Aorta (tissue), 5 donors: ENCODE data around the gene AJUBA. TPM values are rescaled to one million over a fixed set of nuclear protein-coding genes. Genes with fewer than 3 reads are reported as not detected.

Experiments used
- ATAC-seq: fragments of 200-7000 bp; cut with Tn5 transposase; one replicate; pipeline ENCODE4 v1.9.1; 2022; ENCODE audit warnings: moderate library complexity; ENCODE audit not compliant: low FRiP score
- DNase-seq, 2 donors: peaks; one replicate each; pipeline ENCODE4 v3.0.0-alpha.2; 2020
- H3K27ac ChIP-seq, 2 donors: one replicate each; pipeline ENCODE4 v1.5.1; 2013; ENCODE audit warnings: low read length in 2 of 2, mild to moderate bottlenecking in 2 of 2, moderate library complexity in 2 of 2, control low read depth in 1 of 2, inconsistent platforms in 1 of 2, low read depth in 1 of 2
- H3K27me3 ChIP-seq, 2 donors: one replicate each; pipeline ENCODE4 v1.6.1; 2013; ENCODE audit warnings: control low read depth in 1 of 2, low read length in 1 of 2, mild to moderate bottlenecking in 1 of 2, moderate library complexity in 1 of 2; ENCODE audit not compliant: insufficient read depth in 2 of 2, control insufficient read depth in 1 of 2
- H3K36me3 ChIP-seq, 2 donors: one replicate each; pipeline ENCODE4 v1.6.1; 2013; ENCODE audit warnings: control low read depth in 1 of 2, low read length in 1 of 2, mild to moderate bottlenecking in 1 of 2; ENCODE audit not compliant: insufficient read depth in 2 of 2, control insufficient read depth in 1 of 2
- H3K4me1 ChIP-seq, 2 donors: one replicate each; pipeline ENCODE4 v1.6.1; 2013; ENCODE audit warnings: low read length in 2 of 2, control low read depth in 1 of 2, mild to moderate bottlenecking in 1 of 2, moderate library complexity in 1 of 2; ENCODE audit not compliant: insufficient read depth in 2 of 2, control insufficient read depth in 1 of 2
- H3K4me3 ChIP-seq, 2 donors: one replicate each; pipeline ENCODE4 v1.5.1; 2013; ENCODE audit warnings: low read length in 2 of 2, control low read depth in 1 of 2, mild to moderate bottlenecking in 1 of 2
- H3K9me3 ChIP-seq: one replicate; pipeline ENCODE4 v1.6.1; 2013; ENCODE audit warnings: mild to moderate bottlenecking, low read length; ENCODE audit not compliant: control insufficient read depth
- WGBS, 2 donors: extraction: QIAGEN DNeasy Blood & Tissue Kit; methylation state at CpG; one replicate each; pipeline ENCODE4 v1.1.7; 2013; 5-methylcytosine and 5-hydroxymethylcytosine counted together
- intact Hi-C, 2 donors: fragments of 100-400 bp; cut with DNase I; formaldehyde crosslinking; loops; one replicate each; pipeline versions ENCODE4 v1.14.2 to v1.15.0; 2022
- long read RNA-seq, 2 donors: library from polyadenylated mRNA; unstranded; transcript quantifications; one replicate each; pipeline ENCODE4 v2.0.0, GENCODE V29; 2020 to 2021
- polyA plus RNA-seq, 2 donors: library from polyadenylated mRNA; stranded (reverse); fragments of 200-250 nt; gene quantifications; one replicate each; pipeline ENCODE4 v1.2.3, GENCODE V29; 2013
- total RNA-seq, 2 donors: library from RNA; stranded (reverse); fragmentation: NEBNext Ultra II Directional; extraction: Animal tissue kit (Norgen Biotek cat#: 25700); gene quantifications; one replicate each; pipeline ENCODE4 v1.2.1, GENCODE V29; 2021
- donor health status: healthy with polysubstance abuse.
- donor health status: Bipolar disorder and iron deficiency.
- donor health status: DM: no; HTN: no; CAD: no.
- donor health status: DM: no; HTN: no; CAD: no.
- donor health status: DM: yes; HTN: yes; CAD: no.

Gene AJUBA
- total RNA-seq (10 to 100 TPM; 12.9 to 16.2 TPM), polyA plus RNA-seq (1 to 10 TPM; 2.2 to 3.8 TPM)
- long read RNA-seq, donor 1, full-length matches to known transcripts = 7 of 12 reads
- long read RNA-seq, donor 1, partial matches to known transcripts = 5 of 12 reads
- long read RNA-seq, donor 1, other reads (novel, unspliced or antisense) = 0 of 12 reads
- long read RNA-seq, donor 2, full-length matches to known transcripts = 12 of 15 reads
- long read RNA-seq, donor 2, partial matches to known transcripts = 0 of 15 reads
- long read RNA-seq, donor 2, other reads (novel, unspliced or antisense) = 3 of 15 reads

GRCh38 chr14:22982477-22983245, at the start of gene AJUBA:
Gene AJUBA (minus strand): TSS chr14:22982551. CDS start chr14:22982266, 285 bp downstream.
- Histone ChIP-seq H3K9me3 (no peaks in the 10 kb centered on the region), H3K36me3 (no peaks in the 10 kb centered on the region), H3K27me3 (no peaks in the 10 kb centered on the region), H3K4me3 (peak within 1 kb of the TSS; percentile 49 to 59), H3K4me1 (peaks cover 0 to 5% of the 10 kb centered on the region in 2 donors), H3K27ac (peak within 1 kb of the TSS; percentile 47 to 77)
- ATAC-seq = peak; percentile 92
- peak; percentile 94 to 97 for DNase-seq
- WGBS, 2 donors = 1% methylated on average over 48 of the region's 48 CpGs
- intact Hi-C loops = loop anchor here (2.0 to 10.0 kb wide), 3 partner anchors 52 to 428 kb away; no protein-coding TSS in a partner anchor

DNA sequence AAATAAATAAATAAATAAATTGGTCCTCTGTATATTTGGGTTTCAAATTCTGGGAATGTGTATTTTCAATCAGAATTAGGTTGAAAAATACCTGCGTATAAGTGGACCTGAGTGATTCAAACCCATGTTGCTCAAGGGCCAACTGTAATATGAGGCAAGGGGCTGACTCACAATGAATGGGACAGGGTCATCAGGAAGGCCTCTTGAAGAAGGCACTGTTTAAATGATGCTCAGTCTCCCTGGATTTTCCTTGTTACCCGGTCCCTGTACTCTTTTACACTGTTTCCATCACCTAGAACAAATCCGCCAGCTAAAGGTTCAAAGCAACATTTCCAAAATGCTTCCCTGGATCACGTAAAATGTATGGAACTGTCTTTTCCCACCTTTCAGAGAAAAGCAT, 48.6 kb upstream of the AJUBA start:
- Histone ChIP-seq H3K4me1 (peaks cover 0 to 3% of the 10 kb centered on the region in 2 donors), H3K36me3 (peaks cover 0 to 4% of the 10 kb centered on the region in 2 donors), H3K9me3 (no peaks in the 10 kb centered on the region), H3K27ac (no peak overlapping the region), H3K27me3 (no peaks in the 10 kb centered on the region), H3K4me3 (no peak overlapping the region)
- intact Hi-C loops = no loop called here
- DNase-seq = no peak
- no peak for ATAC-seq
- 95 to 96% methylated on average over 4 of the region's 4 CpGs for WGBS, 2 donors

GRCh38 chr14:23028799-23029198, 46.4 kb upstream of the AJUBA start:
- Histone ChIP-seq H3K4me3 (no peak overlapping the region), H3K27me3 (no peaks in the 10 kb centered on the region), H3K4me1 (peaks cover 0 to 2% of the 10 kb centered on the region in 2 donors), H3K27ac (no peak overlapping the region), H3K36me3 (peaks cover 0 to 6% of the 10 kb centered on the region in 2 donors), H3K9me3 (no peaks in the 10 kb centered on the region)
- 75 to 81% methylated on average over 2 of the region's 2 CpGs for WGBS, 2 donors
- intact Hi-C loops = no loop called here
- ATAC-seq (no peak), DNase-seq (no peak)

DNA sequence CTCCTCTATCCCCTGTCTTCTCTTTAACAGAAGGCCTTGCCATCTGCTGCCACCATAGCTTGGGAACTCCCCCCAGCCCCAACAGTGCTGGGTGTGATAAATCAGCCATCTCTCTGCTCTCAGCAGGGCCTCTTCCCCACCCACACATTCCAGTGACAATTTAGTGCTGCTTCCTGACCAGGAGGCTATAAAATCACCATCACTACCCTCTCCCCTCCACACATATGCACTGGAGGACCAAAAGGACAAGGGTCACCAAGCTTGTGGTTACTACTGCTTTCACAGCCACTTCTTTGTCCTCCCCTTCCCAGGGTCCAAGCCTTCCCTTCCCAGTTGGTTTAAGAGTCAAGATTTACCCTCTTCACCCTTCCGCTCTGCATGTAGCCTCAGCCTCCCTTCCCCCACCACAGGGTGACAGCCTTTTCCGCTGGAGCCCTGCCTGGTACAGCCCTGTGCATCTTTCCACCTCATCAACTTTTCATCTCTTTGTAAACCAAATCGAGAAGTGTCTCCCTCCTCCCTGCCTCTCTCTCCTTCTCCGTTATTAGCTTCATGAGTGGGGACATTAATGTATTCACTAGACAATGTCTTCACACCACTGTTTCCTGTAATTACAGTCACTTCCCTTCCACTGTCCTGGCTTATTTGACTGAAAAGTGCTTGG, 42.9 kb upstream of the AJUBA start:
- H3K9me3 ChIP-seq = no peaks in the 10 kb centered on the region
- peaks cover 0 to 3% of the 10 kb centered on the region in 2 donors for H3K36me3 ChIP-seq
- intact Hi-C loops = no loop called here
- H3K27me3 ChIP-seq = no peaks in the 10 kb centered on the region
- no peaks in the 10 kb centered on the region for H3K4me1 ChIP-seq
- H3K4me3 ChIP-seq = no peak overlapping the region
- H3K27ac ChIP-seq = no peak overlapping the region
- ATAC-seq (no peak), DNase-seq (no peak)
- WGBS, 2 donors = 58 to 63% methylated on average over 4 of the region's 4 CpGs

- no peak for DNase-seq
- no peak overlapping the region for H3K4me3 ChIP-seq
- intact Hi-C loops = no loop called here
- ATAC-seq = no peak
- no peaks in the 10 kb centered on the region for H3K9me3 ChIP-seq
- 60 to 68% methylated on average over 7 of the region's 7 CpGs for WGBS, 2 donors
- no peaks in the 10 kb centered on the region for H3K4me1 ChIP-seq
- no peaks in the 10 kb centered on the region for H3K27me3 ChIP-seq
- H3K27ac ChIP-seq = no peak overlapping the region
- peaks cover 0 to 3% of the 10 kb centered on the region in 2 donors for H3K36me3 ChIP-seq
These were observed 42.3 kb upstream of the AJUBA start for GRCh38 chr14:23024612-23025075.

- Histone ChIP-seq H3K9me3 (no peaks in the 10 kb centered on the region), H3K4me1 (no peaks in the 10 kb centered on the region), H3K4me3 (no peak overlapping the region), H3K27ac (no peak overlapping the region), H3K36me3 (peaks cover 0 to 3% of the 10 kb centered on the region in 2 donors), H3K27me3 (no peaks in the 10 kb centered on the region)
- ATAC-seq (no peak), DNase-seq (no peak)
- intact Hi-C loops = no loop called here
- 88 to 89% methylated on average over 2 of the region's 2 CpGs for WGBS, 2 donors
These were observed 41.4 kb upstream of the AJUBA start for GRCh38 chr14:23023795-23024152.

GRCh38 chr14:23023022-23023794, 40.9 kb upstream of the AJUBA start:
- ATAC-seq (no peak), DNase-seq (no peak)
- Histone ChIP-seq H3K9me3 (no peaks in the 10 kb centered on the region), H3K27ac (no peak overlapping the region), H3K36me3 (peaks cover 0 to 3% of the 10 kb centered on the region in 2 donors), H3K4me1 (no peaks in the 10 kb centered on the region), H3K4me3 (no peak overlapping the region), H3K27me3 (no peaks in the 10 kb centered on the region)
- WGBS, 2 donors = 60 to 70% methylated on average over 8 of the region's 8 CpGs
- intact Hi-C loops = no loop called here

DNA sequence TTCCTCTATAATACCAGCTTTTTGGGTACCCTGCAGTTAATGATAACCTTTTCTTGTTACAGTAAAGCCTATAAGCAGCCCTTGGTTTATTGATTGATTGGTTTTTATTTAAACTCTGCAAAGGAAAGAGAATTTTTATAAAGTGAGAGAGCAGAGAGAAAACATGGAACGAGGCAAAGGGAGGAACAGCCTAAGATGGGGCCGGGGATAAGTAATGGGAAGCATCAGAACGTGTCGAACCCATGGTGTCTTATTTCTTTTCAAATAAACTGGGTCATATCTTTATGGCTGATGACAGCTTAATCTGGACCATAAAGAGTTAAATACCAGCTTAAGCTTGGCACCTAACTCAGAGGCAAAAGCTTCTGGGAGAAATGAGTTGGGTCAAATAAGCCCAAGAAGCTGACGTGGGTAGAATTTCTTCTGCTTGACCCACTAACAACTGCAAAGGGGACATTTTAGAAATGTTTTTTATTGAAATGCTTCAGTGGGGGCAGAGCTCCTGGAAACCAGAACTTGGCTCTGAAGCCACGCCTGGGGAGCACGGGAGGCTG, 39.6 kb upstream of the AJUBA start:
- WGBS, 2 donors = 44 to 46% methylated on average over 7 of the region's 7 CpGs
- ATAC-seq (no peak), DNase-seq (no peak)
- H3K27ac ChIP-seq = no peak overlapping the region
- no peaks in the 10 kb centered on the region for H3K9me3 ChIP-seq
- H3K36me3 ChIP-seq = peaks cover 0 to 3% of the 10 kb centered on the region in 2 donors
- no peaks in the 10 kb centered on the region for H3K27me3 ChIP-seq
- intact Hi-C loops = no loop called here
- no peak overlapping the region for H3K4me3 ChIP-seq
- H3K4me1 ChIP-seq = no peaks in the 10 kb centered on the region
